Lung (tissue), 12 donors: ENCODE measurements around the gene CTDSP2. TPM values are rescaled to one million over a fixed set of nuclear protein-coding genes. Genes with fewer than 3 reads are reported as not detected.

ENCODE experiments used
- ATAC-seq: fragments of 200-7000 bp; cut with Tn5 transposase; one replicate; pipeline ENCODE4 v1.9.1; 2020; ENCODE audit warnings: moderate number of reproducible peaks; ENCODE audit not compliant: insufficient read depth, low FRiP score
- DNase-seq, 3 donors: peaks; one replicate each; pipeline ENCODE4 v3.0.0-alpha.2; 2013 to 2017
- H3K27ac ChIP-seq, 2 donors: one replicate each; pipeline ENCODE4 v1.5.1; 2013; ENCODE audit warnings: mild to moderate bottlenecking in 2 of 2, moderate library complexity in 2 of 2, control low read depth in 1 of 2, inconsistent platforms in 1 of 2, low read depth in 1 of 2, low read length in 1 of 2
- H3K27me3 ChIP-seq, 3 donors: one replicate each; pipeline ENCODE4 v1.5.1; 2013; ENCODE audit warnings: low read length in 2 of 3; ENCODE audit not compliant: control insufficient read depth in 3 of 3, insufficient read depth in 3 of 3
- H3K36me3 ChIP-seq, 4 donors: one replicate each; pipeline ENCODE4 v1.5.1; 2013; ENCODE audit warnings: low read length in 4 of 4, mild to moderate bottlenecking in 1 of 4, moderate library complexity in 1 of 4; ENCODE audit not compliant: control insufficient read depth in 4 of 4, insufficient read depth in 4 of 4
- H3K4me1 ChIP-seq, 5 donors: one replicate each; pipeline ENCODE4 v1.5.1; 2013; ENCODE audit warnings: low read length in 5 of 5, mild to moderate bottlenecking in 2 of 5, moderate library complexity in 1 of 5; ENCODE audit not compliant: control insufficient read depth in 5 of 5, insufficient read depth in 5 of 5
- H3K4me3 ChIP-seq: one replicate; pipeline ENCODE4 v1.5.1; 2013; ENCODE audit warnings: mild to moderate bottlenecking, control low read depth, moderate library complexity
- H3K9ac ChIP-seq, 2 donors: one replicate each; pipeline ENCODE4 v1.5.1; 2013; ENCODE audit warnings: low read length in 2 of 2, control low read depth in 1 of 2; ENCODE audit not compliant: insufficient read depth in 1 of 2
- H3K9me3 ChIP-seq, 4 donors: one replicate each; pipeline ENCODE4 v1.5.1; 2013; ENCODE audit warnings: low read length in 3 of 4, mild to moderate bottlenecking in 1 of 4, moderate library complexity in 1 of 4; ENCODE audit not compliant: control insufficient read depth in 4 of 4, insufficient read depth in 3 of 4
- WGBS, 2 donors: extraction: QIAGEN DNeasy Blood & Tissue Kit; methylation state at CpG; one replicate each; pipeline ENCODE4 v1.1.7; 2013; 5-methylcytosine and 5-hydroxymethylcytosine counted together
- polyA plus RNA-seq, 2 donors: library from polyadenylated mRNA; stranded (reverse); fragments of 200-250 nt; gene quantifications; one replicate each; pipeline ENCODE4 v1.2.1, GENCODE V29; 2013
- total RNA-seq, 2 donors: library from RNA; depleted of rRNA in 1 of 2; stranded (reverse); fragments of >200 nt in 1 of 2; gene quantifications; one replicate each; pipeline ENCODE4 v1.2.1, GENCODE V29; 2014 to 2021
- TF ChIP-seq, protein P1 (sequence below): IDR thresholded peaks from 2 replicates; pipeline ENCODE4 v1.5.1; 2012; ENCODE audit warnings: mild to moderate bottlenecking; ENCODE audit errors: control extremely low read depth, extremely low read depth
- donor health status: control.
- donor health status: control.
- donor health status: Bipolar disorder and iron deficiency.
- donor health status: healthy.
- donor health status: DM: yes; HTN: yes; CAD: no.

Gene CTDSP2
- total and polyA plus RNA-seq, 4 donors: 46.8 to 179 (median 133) TPM

DNA sequence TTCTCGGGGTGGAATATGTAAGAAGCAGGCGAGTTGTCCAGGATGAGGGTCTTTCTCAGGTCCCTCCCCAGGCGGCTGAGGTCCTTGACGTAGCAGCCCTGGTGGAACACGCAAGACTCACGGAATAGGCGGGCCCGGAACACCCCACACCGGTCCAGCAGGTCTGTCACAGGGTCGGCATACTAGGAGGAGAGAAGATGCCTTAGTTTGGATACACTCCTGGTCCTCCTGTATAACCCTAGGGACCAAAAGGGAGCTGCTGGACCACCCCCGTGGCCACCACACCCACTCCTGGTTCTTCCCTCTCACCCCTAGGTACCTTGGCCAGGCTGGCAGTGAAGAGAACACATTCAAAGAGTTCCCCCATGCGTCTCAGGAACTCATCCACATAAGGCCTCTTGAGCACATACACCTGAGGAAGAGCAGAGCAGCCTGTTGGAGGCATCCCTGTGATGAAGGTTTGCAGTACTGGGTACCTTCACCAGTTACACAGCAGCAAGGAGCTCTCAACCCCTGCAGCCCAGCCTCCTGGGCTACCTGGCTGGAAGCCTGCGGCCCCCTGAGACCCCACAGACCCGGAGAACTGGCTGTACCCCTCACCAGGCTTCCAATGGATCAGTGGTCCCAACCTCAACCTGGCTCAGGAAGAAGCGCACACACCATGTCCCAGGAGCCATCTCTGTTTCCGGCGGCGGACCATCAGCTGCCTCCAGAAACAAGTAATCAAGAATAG is 22.5 kb downstream of the CTDSP2 start:
- TF ChIP-seq, protein P1, sequence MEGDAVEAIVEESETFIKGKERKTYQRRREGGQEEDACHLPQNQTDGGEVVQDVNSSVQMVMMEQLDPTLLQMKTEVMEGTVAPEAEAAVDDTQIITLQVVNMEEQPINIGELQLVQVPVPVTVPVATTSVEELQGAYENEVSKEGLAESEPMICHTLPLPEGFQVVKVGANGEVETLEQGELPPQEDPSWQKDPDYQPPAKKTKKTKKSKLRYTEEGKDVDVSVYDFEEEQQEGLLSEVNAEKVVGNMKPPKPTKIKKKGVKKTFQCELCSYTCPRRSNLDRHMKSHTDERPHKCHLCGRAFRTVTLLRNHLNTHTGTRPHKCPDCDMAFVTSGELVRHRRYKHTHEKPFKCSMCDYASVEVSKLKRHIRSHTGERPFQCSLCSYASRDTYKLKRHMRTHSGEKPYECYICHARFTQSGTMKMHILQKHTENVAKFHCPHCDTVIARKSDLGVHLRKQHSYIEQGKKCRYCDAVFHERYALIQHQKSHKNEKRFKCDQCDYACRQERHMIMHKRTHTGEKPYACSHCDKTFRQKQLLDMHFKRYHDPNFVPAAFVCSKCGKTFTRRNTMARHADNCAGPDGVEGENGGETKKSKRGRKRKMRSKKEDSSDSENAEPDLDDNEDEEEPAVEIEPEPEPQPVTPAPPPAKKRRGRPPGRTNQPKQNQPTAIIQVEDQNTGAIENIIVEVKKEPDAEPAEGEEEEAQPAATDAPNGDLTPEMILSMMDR: no peak
- H3K27ac ChIP-seq: peak overlapping the region in 1 of 2 donors; percentile 0
- H3K27me3 ChIP-seq: no peaks in the 10 kb centered on the region
- H3K9me3 ChIP-seq: no peaks in the 10 kb centered on the region
- no peak for ATAC-seq
- H3K4me1 ChIP-seq: peaks cover 0 to 10% (median 0%) of the 10 kb centered on the region in 5 donors
- WGBS, 2 donors: 93 to 94% methylated on average over 18 of the region's 18 CpGs
- no peak overlapping the region for H3K9ac ChIP-seq
- no peak for DNase-seq
- peaks cover 32 to 84% (median 73%) of the 10 kb centered on the region in 4 donors for H3K36me3 ChIP-seq
- H3K4me3 ChIP-seq: no peak overlapping the region

- TF ChIP-seq, protein P1: no peak
- H3K27ac ChIP-seq: peak overlapping the region in 1 of 2 donors; percentile 59
- H3K27me3 ChIP-seq: no peaks in the 10 kb centered on the region
- H3K9ac ChIP-seq: no peak overlapping the region
- WGBS, 2 donors: 78 to 90% methylated on average over 17 of the region's 17 CpGs
- H3K36me3 ChIP-seq: peaks cover 27 to 83% (median 72%) of the 10 kb centered on the region in 4 donors
- H3K9me3 ChIP-seq: no peaks in the 10 kb centered on the region
- DNase-seq (no peak), ATAC-seq (no peak)
- peaks cover 0 to 11% (median 0%) of the 10 kb centered on the region in 5 donors for H3K4me1 ChIP-seq
- no peak overlapping the region for H3K4me3 ChIP-seq
Observed at GRCh38 chr12:57823131-57823907, 23.2 kb downstream of the CTDSP2 start.

DNA sequence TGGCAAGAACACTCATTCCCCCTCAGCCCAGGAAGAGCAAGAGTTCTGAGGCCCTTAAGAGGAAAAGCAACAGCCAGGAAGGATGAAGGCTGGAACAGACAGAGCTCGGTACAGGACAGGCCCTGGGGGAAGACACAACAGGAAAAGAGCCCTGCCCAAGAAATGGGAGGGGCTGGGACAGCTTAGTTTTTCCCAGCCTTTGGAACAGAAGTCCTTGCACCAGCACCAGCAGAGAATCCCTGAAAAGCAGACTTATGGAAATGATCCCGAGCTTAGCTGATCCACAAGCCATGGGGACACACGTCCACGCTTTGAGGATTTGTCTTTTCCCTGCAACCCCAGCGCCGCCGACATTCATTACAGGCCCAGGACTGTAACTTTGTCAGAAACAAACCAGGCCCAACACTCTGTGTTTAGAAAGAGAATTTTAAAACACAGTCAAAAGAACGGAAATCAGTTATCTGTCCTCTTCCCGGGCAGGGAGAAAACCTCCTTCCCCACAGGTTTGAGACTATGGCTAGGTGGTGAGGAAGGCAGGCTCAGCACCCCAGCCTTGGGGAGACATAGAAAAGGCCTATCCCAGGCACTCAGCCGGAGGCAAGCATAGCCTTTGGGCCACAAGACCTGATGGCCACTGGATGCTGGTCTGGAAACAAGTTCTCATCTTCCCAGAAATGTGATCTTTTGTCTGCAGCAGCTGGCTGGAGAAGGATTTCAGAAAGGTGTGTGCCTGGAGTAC is 24.0 kb downstream of the CTDSP2 start:
- TF ChIP-seq, protein P1: no peak

More for the DNA sequence above, 24.0 kb downstream of the CTDSP2 start:
- 80 to 84% methylated on average over 10 of the region's 10 CpGs for WGBS, 2 donors
- Histone ChIP-seq H3K4me1 (peaks cover 0 to 11% (median 2%) of the 10 kb centered on the region in 5 donors), H3K27me3 (no peaks in the 10 kb centered on the region), H3K27ac (peak overlapping the region; percentile 25 to 59), H3K36me3 (peaks cover 24 to 81% (median 69%) of the 10 kb centered on the region in 4 donors), H3K9ac (no peak overlapping the region), H3K9me3 (no peaks in the 10 kb centered on the region), H3K4me3 (no peak overlapping the region)
- no peak for DNase-seq
- ATAC-seq: no peak
